ENCODE measurements around the gene PRXL2C. TPM values are rescaled to one million over a fixed set of nuclear protein-coding genes. Genes with fewer than 3 reads are reported as not detected.

PRXL2C gene
- total RNA-seq = 9.8 and 17.2 TPM in 2 replicates

GRCh38 chr9:96655198-96655851, at the start of gene PRXL2C:
TSS of gene PRXL2C (minus strand) at chr9:96655317. CDS start at chr9:96655281, 36 bp downstream.

GRCh38 chr9:96619491-96620180, 35.5 kb downstream of the PRXL2C start, which contains the start of gene CDC14B:
TSS of gene CDC14B (minus strand) at chr9:96619843. CDS start at chr9:96619378, 465 bp downstream.

Other genes with a start within 250 kb of the PRXL2C start
- gene ZNF367, start 236.9 kb downstream of the PRXL2C start, total RNA-seq = 0.22 and 9.0 TPM in 2 replicates
- 13.6 and 17.7 TPM in 2 replicates for gene HABP4, start 205.1 kb downstream of the PRXL2C start, total RNA-seq
- 11.7 and 12.7 TPM in 2 replicates for gene CDC14B, start 35.5 kb downstream of the PRXL2C start, total RNA-seq
- 4.8 and 10.6 TPM in 2 replicates for gene ZNF510, start 122.8 kb upstream of the PRXL2C start, total RNA-seq
- 2.8 and 3.0 TPM in 2 replicates for gene ZNF782, start 199.2 kb upstream of the PRXL2C start, total RNA-seq

Measured in placental pericyte (primary cell).